Esophagus (tissue), 2 donors: ENCODE results near the gene DUSP10. TPM values are rescaled to one million over a fixed set of nuclear protein-coding genes. Genes with fewer than 3 reads are reported as not detected.

Source experiments
- H3K27ac ChIP-seq, 2 donors: one replicate each; pipeline ENCODE4 v1.5.1; 2013; ENCODE audit warnings: low read depth in 2 of 2, mild to moderate bottlenecking in 2 of 2, inconsistent platforms in 1 of 2, low read length in 1 of 2, moderate library complexity in 1 of 2
- H3K27me3 ChIP-seq, 2 donors: one replicate each; pipeline ENCODE4 v1.6.1; 2013; ENCODE audit warnings: low read length in 2 of 2, control low read depth in 1 of 2, mild to moderate bottlenecking in 1 of 2; ENCODE audit not compliant: insufficient read depth in 2 of 2, control insufficient read depth in 1 of 2
- H3K36me3 ChIP-seq, 2 donors: one replicate each; pipeline ENCODE4 v1.6.1; 2013; ENCODE audit warnings: low read length in 1 of 2; ENCODE audit not compliant: control insufficient read depth in 2 of 2, insufficient read depth in 2 of 2
- H3K4me1 ChIP-seq, 2 donors: one replicate each; pipeline ENCODE4 v1.6.1; 2013; ENCODE audit warnings: low read length in 1 of 2; ENCODE audit not compliant: control insufficient read depth in 2 of 2, insufficient read depth in 2 of 2
- H3K4me3 ChIP-seq, 2 donors: one replicate each; pipeline ENCODE4 v1.5.1; 2013; ENCODE audit warnings: low read length in 2 of 2, mild to moderate bottlenecking in 2 of 2, low read depth in 1 of 2, moderate library complexity in 1 of 2
- H3K9me3 ChIP-seq, 2 donors: one replicate each; pipeline ENCODE4 v1.6.1; 2013; ENCODE audit warnings: mild to moderate bottlenecking in 2 of 2, low read depth in 1 of 2, low read length in 1 of 2, moderate library complexity in 1 of 2; ENCODE audit not compliant: control insufficient read depth in 2 of 2, insufficient read depth in 1 of 2
- WGBS, 2 donors: extraction: QIAGEN DNeasy Blood & Tissue Kit; methylation state at CpG; one replicate each; pipeline ENCODE4 v1.1.7; 2013; 5-methylcytosine and 5-hydroxymethylcytosine counted together
- polyA plus RNA-seq, 2 donors: library from polyadenylated mRNA; stranded (reverse); fragments of 200-250 nt; gene quantifications; one replicate each; pipeline ENCODE4 v1.2.3, GENCODE V29; 2013
- donor health status: healthy with polysubstance abuse.
- donor health status: Bipolar disorder and iron deficiency.

The DUSP10 gene
- polyA plus RNA-seq, 2 donors, result 2.0 to 4.7 TPM

DNA sequence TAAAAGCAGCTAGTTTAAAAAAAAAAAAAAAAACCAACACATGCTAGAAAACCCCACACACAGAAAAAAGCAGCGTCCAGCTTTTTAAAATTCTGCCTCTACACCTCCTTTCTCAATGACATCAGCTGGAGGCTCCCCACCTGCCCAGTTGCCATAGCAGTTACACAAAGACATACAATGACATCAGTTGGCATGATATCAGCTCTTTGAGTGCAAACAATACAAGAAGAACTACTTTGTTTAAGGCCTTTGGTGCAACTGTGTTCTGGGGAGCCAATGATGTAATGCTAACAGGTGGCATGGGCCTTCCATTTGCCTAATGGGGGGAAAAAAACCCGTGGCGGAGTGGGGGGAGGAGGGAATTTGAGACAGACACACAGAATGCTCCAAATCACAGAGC is 32.9 kb downstream of the DUSP10 start:
- Histone ChIP-seq H3K4me1 (no peaks in the 10 kb centered on the region), H3K9me3 (no peaks in the 10 kb centered on the region), H3K4me3 (no peak overlapping the region), H3K27me3 (no peaks in the 10 kb centered on the region), H3K36me3 (peaks cover 0 to 2% of the 10 kb centered on the region in 2 donors), H3K27ac (peak overlapping the region; percentile 11 to 24)
- 35 to 38% methylated on average over 3 of the region's 3 CpGs for WGBS, 2 donors

DNA sequence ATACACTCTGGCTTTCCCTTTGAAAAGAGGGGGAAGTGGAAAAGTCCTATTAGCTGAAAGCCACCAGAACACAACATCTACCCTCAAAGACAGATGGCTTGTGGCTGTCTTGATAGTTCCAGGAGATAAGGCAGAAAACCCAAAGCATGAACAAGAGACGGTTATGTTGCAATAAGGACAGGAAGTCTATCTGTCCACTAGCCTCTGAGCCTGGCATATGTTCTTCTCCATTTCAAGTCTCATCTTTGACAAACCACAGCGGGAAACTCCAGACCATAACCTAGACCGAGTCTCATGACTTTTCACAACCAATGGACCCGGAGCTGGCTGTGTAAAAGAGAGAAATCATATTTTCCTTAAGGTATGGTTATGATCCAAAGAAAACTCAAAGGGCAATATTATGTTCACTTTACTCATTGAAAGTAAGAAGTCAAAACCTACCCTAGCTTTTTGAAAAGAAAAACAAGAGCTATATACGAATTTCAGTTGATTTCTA is 33.8 kb downstream of the DUSP10 start:
- 72 to 73% methylated on average over 5 of the region's 5 CpGs for WGBS, 2 donors
- Histone ChIP-seq H3K9me3 (no peaks in the 10 kb centered on the region), H3K4me1 (no peaks in the 10 kb centered on the region), H3K27ac (no peak overlapping the region), H3K4me3 (no peak overlapping the region), H3K36me3 (peaks cover 0 to 2% of the 10 kb centered on the region in 2 donors), H3K27me3 (no peaks in the 10 kb centered on the region)

DNA sequence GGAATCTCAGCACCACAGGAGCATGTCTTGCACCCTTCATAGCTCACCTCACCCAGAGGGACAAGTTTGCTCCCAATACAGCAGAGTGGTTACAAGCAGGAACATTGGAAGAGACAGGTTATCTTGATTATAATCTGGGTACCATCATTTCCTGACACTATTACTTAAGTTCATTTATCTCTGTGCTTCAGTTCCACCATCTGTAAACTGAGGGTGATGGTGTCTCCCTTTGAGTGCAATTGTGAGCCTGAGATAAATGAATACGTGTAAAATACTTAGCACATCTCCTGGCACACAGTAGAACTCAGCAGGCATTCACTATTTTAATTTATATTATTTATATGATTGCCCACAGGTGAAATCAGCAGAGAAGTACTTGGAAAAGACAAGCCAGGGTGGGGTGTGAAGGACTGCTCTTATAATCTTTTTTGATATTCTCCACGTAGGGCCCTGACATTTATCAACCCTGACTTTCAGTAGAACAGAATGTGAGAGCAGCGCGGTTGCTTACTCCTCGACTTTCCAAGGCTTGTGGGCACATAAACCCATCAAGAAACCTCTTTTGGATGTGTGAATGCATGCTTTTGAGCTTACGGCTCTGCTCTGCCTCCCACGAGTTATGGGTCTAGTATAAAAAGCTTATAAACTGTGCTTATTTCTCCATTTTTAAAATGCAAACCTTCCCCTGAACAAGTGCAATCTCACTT is 34.9 kb downstream of the DUSP10 start:
- Histone ChIP-seq H3K27me3 (no peaks in the 10 kb centered on the region), H3K4me1 (no peaks in the 10 kb centered on the region), H3K36me3 (peaks cover 0 to 5% of the 10 kb centered on the region in 2 donors), H3K27ac (peak overlapping the region in 1 of 2 donors; percentile 51), H3K4me3 (no peak overlapping the region), H3K9me3 (no peaks in the 10 kb centered on the region)
- WGBS, 2 donors, result 80 to 85% methylated on average over 7 of the region's 7 CpGs

DNA sequence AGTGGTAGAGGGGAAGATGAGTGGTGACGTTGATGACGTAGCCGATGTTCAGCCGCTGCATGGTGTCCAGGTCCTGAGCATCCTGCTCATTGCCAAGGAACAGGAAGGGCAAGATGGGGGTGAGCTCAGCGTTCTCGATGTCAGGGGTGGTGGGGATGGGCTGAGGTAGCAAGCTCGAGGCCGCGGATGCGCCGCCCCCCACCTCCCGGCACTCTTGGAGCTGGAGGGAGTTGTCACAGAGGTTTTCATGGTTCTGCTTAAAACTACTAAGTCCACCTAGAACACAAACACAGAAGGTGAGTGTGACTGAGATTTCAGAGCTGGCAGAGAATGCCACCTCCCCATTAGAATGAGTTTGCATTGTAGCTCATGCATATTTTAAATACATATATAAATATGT is 35.7 kb downstream of the DUSP10 start:
- WGBS, 2 donors, result 93 to 98% methylated on average over 12 of the region's 12 CpGs
- peaks cover 0 to 5% of the 10 kb centered on the region in 2 donors for H3K36me3 ChIP-seq
- H3K4me1 ChIP-seq, result no peaks in the 10 kb centered on the region
- no peak overlapping the region for H3K4me3 ChIP-seq
- no peak overlapping the region for H3K27ac ChIP-seq
- no peaks in the 10 kb centered on the region for H3K27me3 ChIP-seq
- H3K9me3 ChIP-seq, result no peaks in the 10 kb centered on the region

DNA sequence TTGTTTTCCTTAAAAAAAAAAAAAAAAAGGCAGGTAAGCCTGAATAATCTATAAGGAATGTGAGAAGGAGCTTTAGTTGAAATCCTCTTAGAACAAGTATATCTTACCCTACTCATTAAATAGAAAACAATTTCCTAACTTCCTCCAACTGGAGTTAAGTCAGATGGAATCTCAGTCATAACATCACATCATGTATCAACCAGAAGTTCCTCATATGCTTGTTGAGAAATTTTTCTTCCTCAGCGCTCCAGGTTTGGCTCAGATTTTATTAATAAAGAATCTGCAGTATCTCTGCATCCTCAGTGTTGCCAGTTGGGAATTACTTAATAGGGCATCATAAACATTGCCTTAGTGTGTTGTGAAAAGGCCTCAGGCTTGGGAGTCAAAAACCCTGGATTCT is 37.6 kb downstream of the DUSP10 start:
- 67 to 81% methylated on average over 1 of the region's 1 CpG for WGBS, 2 donors
- Histone ChIP-seq H3K27ac (peak overlapping the region in 1 of 2 donors; percentile 40), H3K9me3 (no peaks in the 10 kb centered on the region), H3K4me3 (no peak overlapping the region), H3K27me3 (no peaks in the 10 kb centered on the region), H3K36me3 (peaks cover 0 to 5% of the 10 kb centered on the region in 2 donors), H3K4me1 (no peaks in the 10 kb centered on the region)

DNA sequence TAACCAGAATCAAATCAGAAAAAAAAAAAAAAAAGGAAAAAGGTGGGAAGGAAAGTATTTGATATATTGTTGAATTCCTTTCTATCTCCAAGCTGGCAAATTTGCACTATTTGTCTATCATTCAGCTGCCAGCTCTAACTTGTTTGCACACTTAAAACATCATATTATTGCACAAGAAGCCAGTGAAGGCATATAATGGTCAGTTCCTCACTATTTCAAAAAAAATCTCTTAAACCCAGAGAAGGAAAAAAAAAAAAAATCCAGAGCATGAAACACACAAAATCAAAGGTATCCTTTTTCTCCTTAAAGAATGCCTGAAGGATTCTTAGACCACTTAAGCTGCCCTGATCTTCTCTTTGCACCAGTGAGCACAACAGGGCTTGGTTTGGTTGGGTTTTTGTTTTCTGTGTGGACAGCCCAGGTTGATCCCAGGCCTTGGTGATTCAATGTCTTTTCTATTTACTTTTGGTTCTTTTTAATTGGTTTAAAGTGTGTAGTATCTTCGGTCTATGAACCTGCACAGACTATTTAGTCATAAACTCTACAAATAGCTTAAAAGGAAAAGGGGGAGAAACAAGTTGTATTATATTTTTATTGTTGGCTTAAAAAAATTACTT is 40.2 kb downstream of the DUSP10 start:
- Histone ChIP-seq H3K27me3 (no peaks in the 10 kb centered on the region), H3K27ac (no peak overlapping the region), H3K4me3 (no peak overlapping the region), H3K4me1 (no peaks in the 10 kb centered on the region), H3K36me3 (peaks cover 0 to 5% of the 10 kb centered on the region in 2 donors), H3K9me3 (no peaks in the 10 kb centered on the region)
- WGBS, 2 donors, result 84 to 88% methylated on average over 1 of the region's 1 CpG

DNA sequence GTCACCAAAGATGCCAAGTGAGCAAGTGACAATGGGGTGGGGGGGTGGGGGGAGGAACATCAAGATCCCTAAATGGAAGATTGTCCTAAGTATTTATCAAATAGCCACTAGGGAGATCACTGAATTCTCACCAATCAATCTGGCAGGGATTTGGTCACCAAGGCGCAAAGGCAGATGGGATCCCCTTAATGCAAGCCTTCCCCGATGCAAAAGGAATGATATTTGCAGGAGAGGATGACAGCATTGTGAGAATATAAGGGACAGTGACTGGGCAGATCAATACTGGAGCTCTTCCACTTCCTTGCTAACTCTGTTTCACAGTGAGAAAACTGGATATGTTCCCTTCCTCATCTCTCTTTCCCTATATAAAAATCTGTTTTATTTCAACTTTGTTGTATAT is 40.9 kb downstream of the DUSP10 start:
- H3K36me3 ChIP-seq, result peaks cover 0 to 5% of the 10 kb centered on the region in 2 donors
- no peak overlapping the region for H3K27ac ChIP-seq
- WGBS, 2 donors, result 74 to 96% methylated on average over 2 of the region's 2 CpGs
- no peaks in the 10 kb centered on the region for H3K27me3 ChIP-seq
- no peaks in the 10 kb centered on the region for H3K4me1 ChIP-seq
- no peak overlapping the region for H3K4me3 ChIP-seq
- no peaks in the 10 kb centered on the region for H3K9me3 ChIP-seq

DNA sequence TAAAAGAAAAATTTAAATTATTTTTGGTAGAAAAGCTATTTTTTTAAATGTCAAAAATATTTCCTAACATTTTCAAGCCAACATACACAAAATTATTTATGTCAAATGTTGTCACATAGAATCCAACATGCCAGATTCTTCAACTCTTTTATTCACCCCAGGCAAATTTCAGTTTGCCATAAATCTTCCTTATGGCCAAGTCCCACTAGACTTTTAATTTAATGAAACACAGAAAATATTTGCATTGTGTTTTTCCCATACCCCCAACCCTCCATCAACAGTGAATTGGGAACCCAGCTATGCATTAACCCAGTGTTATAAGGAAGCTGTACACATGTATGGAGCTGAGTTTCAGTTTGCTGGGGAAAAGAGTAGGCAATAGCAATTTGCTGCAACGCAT is 41.4 kb downstream of the DUSP10 start:
- H3K9me3 ChIP-seq, result no peaks in the 10 kb centered on the region

DNA sequence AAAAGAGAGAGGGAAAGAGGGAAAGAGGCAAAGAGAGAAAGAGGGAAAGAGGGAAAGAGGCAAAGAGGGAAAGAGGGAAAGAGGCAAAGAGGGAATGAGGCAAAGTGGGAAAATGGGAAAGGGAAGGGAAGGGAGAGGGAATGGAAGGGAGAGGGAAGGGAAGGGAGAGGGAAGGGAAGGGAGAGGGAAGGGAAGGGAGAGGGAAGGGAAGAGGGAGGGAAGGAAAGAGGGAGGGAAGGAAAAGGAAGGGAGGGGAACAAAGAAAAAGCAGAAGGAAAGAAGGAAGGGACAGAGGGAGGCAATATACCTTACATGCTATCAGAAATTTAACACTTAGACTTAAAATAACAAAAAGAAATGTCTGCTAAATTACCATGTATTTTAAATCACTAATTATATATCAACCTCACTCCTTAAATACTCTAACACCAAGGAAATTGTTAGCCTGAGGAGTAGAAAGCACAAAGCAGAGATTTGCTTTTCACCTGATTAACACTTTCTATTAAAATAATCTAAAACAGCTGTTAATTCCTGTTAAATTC is 41.8 kb downstream of the DUSP10 start:
- no peaks in the 10 kb centered on the region for H3K9me3 ChIP-seq
- H3K27ac ChIP-seq, result no peak overlapping the region
- no peak overlapping the region for H3K4me3 ChIP-seq
- no peaks in the 10 kb centered on the region for H3K4me1 ChIP-seq
- H3K27me3 ChIP-seq, result no peaks in the 10 kb centered on the region
- peaks cover 0 to 3% of the 10 kb centered on the region in 2 donors for H3K36me3 ChIP-seq

More for the DNA sequence above, 41.4 kb downstream of the DUSP10 start:
- no peak overlapping the region for H3K4me3 ChIP-seq
- 85 to 98% methylated on average over 1 of the region's 1 CpG for WGBS, 2 donors
- no peaks in the 10 kb centered on the region for H3K4me1 ChIP-seq
- H3K27ac ChIP-seq, result no peak overlapping the region
- no peaks in the 10 kb centered on the region for H3K27me3 ChIP-seq
- peaks cover 0 to 5% of the 10 kb centered on the region in 2 donors for H3K36me3 ChIP-seq
